Aorta (tissue), 5 donors: Measurements from ENCODE around the gene RXRA. TPM values are rescaled to one million over a fixed set of nuclear protein-coding genes. Genes with fewer than 3 reads are reported as not detected.
A peak's percentile ranks its signal among the peaks of the same experiment; 100 is the strongest.

ENCODE experiments used
- ATAC-seq: fragments of 200-7000 bp; cut with Tn5 transposase; one replicate; pipeline ENCODE4 v1.9.1; 2022; ENCODE audit warnings: moderate library complexity; ENCODE audit not compliant: low FRiP score
- DNase-seq, 2 donors: peaks; one replicate each; pipeline ENCODE4 v3.0.0-alpha.2; 2020
- H3K27ac ChIP-seq, 2 donors: one replicate each; pipeline ENCODE4 v1.5.1; 2013; ENCODE audit warnings: low read length in 2 of 2, mild to moderate bottlenecking in 2 of 2, moderate library complexity in 2 of 2, control low read depth in 1 of 2, inconsistent platforms in 1 of 2, low read depth in 1 of 2
- H3K27me3 ChIP-seq, 2 donors: one replicate each; pipeline ENCODE4 v1.6.1; 2013; ENCODE audit warnings: control low read depth in 1 of 2, low read length in 1 of 2, mild to moderate bottlenecking in 1 of 2, moderate library complexity in 1 of 2; ENCODE audit not compliant: insufficient read depth in 2 of 2, control insufficient read depth in 1 of 2
- H3K36me3 ChIP-seq, 2 donors: one replicate each; pipeline ENCODE4 v1.6.1; 2013; ENCODE audit warnings: control low read depth in 1 of 2, low read length in 1 of 2, mild to moderate bottlenecking in 1 of 2; ENCODE audit not compliant: insufficient read depth in 2 of 2, control insufficient read depth in 1 of 2
- H3K4me1 ChIP-seq, 2 donors: one replicate each; pipeline ENCODE4 v1.6.1; 2013; ENCODE audit warnings: low read length in 2 of 2, control low read depth in 1 of 2, mild to moderate bottlenecking in 1 of 2, moderate library complexity in 1 of 2; ENCODE audit not compliant: insufficient read depth in 2 of 2, control insufficient read depth in 1 of 2
- H3K4me3 ChIP-seq, 2 donors: one replicate each; pipeline ENCODE4 v1.5.1; 2013; ENCODE audit warnings: low read length in 2 of 2, control low read depth in 1 of 2, mild to moderate bottlenecking in 1 of 2
- H3K9me3 ChIP-seq: one replicate; pipeline ENCODE4 v1.6.1; 2013; ENCODE audit warnings: mild to moderate bottlenecking, low read length; ENCODE audit not compliant: control insufficient read depth
- WGBS, 2 donors: extraction: QIAGEN DNeasy Blood & Tissue Kit; methylation state at CpG; one replicate each; pipeline ENCODE4 v1.1.7; 2013; 5-methylcytosine and 5-hydroxymethylcytosine counted together
- intact Hi-C, 2 donors: fragments of 100-400 bp; cut with DNase I; formaldehyde crosslinking; loops; one replicate each; pipeline versions ENCODE4 v1.14.2 to v1.15.0; 2022
- polyA plus RNA-seq, 2 donors: library from polyadenylated mRNA; stranded (reverse); fragments of 200-250 nt; gene quantifications; one replicate each; pipeline ENCODE4 v1.2.3, GENCODE V29; 2013
- total RNA-seq, 2 donors: library from RNA; stranded (reverse); fragmentation: NEBNext Ultra II Directional; extraction: Animal tissue kit (Norgen Biotek cat#: 25700); gene quantifications; one replicate each; pipeline ENCODE4 v1.2.1, GENCODE V29; 2021
- donor health status: healthy with polysubstance abuse.
- donor health status: Bipolar disorder and iron deficiency.
- donor health status: DM: no; HTN: no; CAD: no.
- donor health status: DM: no; HTN: no; CAD: no.
- donor health status: DM: yes; HTN: yes; CAD: no.

Gene RXRA
- total and polyA plus RNA-seq, 4 donors, result 17.7 to 67.8 (median 32.7) TPM

- intact Hi-C loops, result no loop called here
- H3K27ac ChIP-seq, result no peak overlapping the region
- no peaks in the 10 kb centered on the region for H3K27me3 ChIP-seq
- no peak overlapping the region for H3K4me3 ChIP-seq
- H3K9me3 ChIP-seq, result no peaks in the 10 kb centered on the region
- ATAC-seq (no peak), DNase-seq (peak in 1 of 2 donors; percentile 44)
- 87 to 92% methylated on average over 20 of the region's 20 CpGs for WGBS, 2 donors
- no peaks in the 10 kb centered on the region for H3K36me3 ChIP-seq
- no peaks in the 10 kb centered on the region for H3K4me1 ChIP-seq
Measured at GRCh38 chr9:134466869-134467616, 140.8 kb downstream of the RXRA start.

GRCh38 chr9:134468358-134468757 lies 142.1 kb downstream of the RXRA start:
- intact Hi-C loops, result no loop called here
- H3K27ac ChIP-seq, result peak overlapping the region in 1 of 2 donors; percentile 7
- no peaks in the 10 kb centered on the region for H3K36me3 ChIP-seq
- ATAC-seq, result peak; percentile 2
- DNase-seq, result no peak
- no peaks in the 10 kb centered on the region for H3K9me3 ChIP-seq
- no peaks in the 10 kb centered on the region for H3K4me1 ChIP-seq
- H3K4me3 ChIP-seq, result no peak overlapping the region
- H3K27me3 ChIP-seq, result no peaks in the 10 kb centered on the region
- WGBS, 2 donors, result 86 to 88% methylated on average over 7 to 9 of the region's 9 CpGs

GRCh38 chr9:134469041-134469875 lies 143.0 kb downstream of the RXRA start:
- no peak overlapping the region for H3K4me3 ChIP-seq
- no peaks in the 10 kb centered on the region for H3K36me3 ChIP-seq
- 18 to 22% methylated on average over 22 of the region's 22 CpGs for WGBS, 2 donors
- peak overlapping the region; percentile 15 to 53 for H3K27ac ChIP-seq
- H3K9me3 ChIP-seq, result no peaks in the 10 kb centered on the region
- ATAC-seq (peak; percentile 79), DNase-seq (peak; percentile 80 to 89)
- intact Hi-C loops, result no loop called here
- no peaks in the 10 kb centered on the region for H3K4me1 ChIP-seq
- H3K27me3 ChIP-seq, result no peaks in the 10 kb centered on the region

- ATAC-seq (no peak), DNase-seq (no peak)
- Histone ChIP-seq H3K4me3 (no peak overlapping the region), H3K27me3 (no peaks in the 10 kb centered on the region), H3K4me1 (no peaks in the 10 kb centered on the region), H3K36me3 (no peaks in the 10 kb centered on the region), H3K27ac (no peak overlapping the region), H3K9me3 (no peaks in the 10 kb centered on the region)
- WGBS, 2 donors, result 27 to 40% methylated on average over 6 of the region's 6 CpGs
- intact Hi-C loops, result no loop called here
Measured at GRCh38 chr9:134472256-134472655, 146.0 kb downstream of the RXRA start.

GRCh38 chr9:134473141-134474054 lies 147.1 kb downstream of the RXRA start:
- H3K9me3 ChIP-seq, result no peaks in the 10 kb centered on the region
- DNase-seq (peak in 1 of 2 donors; percentile 71), ATAC-seq (peak; percentile 54)
- H3K27ac ChIP-seq, result peak overlapping the region in 1 of 2 donors; percentile 59
- H3K4me3 ChIP-seq, result no peak overlapping the region
- 40 to 43% methylated on average over 26 of the region's 26 CpGs for WGBS, 2 donors
- H3K36me3 ChIP-seq, result no peaks in the 10 kb centered on the region
- H3K4me1 ChIP-seq, result peaks cover 0 to 4% of the 10 kb centered on the region in 2 donors
- intact Hi-C loops, result loop anchor here in 1 of 2 donors (2.0 kb wide), 1 partner anchor 169 kb away; no protein-coding TSS in a partner anchor
- H3K27me3 ChIP-seq, result no peaks in the 10 kb centered on the region

GRCh38 chr9:134474055-134474370 lies 147.8 kb downstream of the RXRA start:
- intact Hi-C loops, result loop anchor here in 1 of 2 donors (2.0 kb wide), 1 partner anchor 169 kb away; no protein-coding TSS in a partner anchor
- peak; percentile 61 for ATAC-seq
- no peaks in the 10 kb centered on the region for H3K9me3 ChIP-seq
- WGBS, 2 donors, result 5 to 9% methylated on average over 7 of the region's 7 CpGs
- H3K27me3 ChIP-seq, result no peaks in the 10 kb centered on the region
- H3K4me3 ChIP-seq, result no peak overlapping the region
- peak in 1 of 2 donors; percentile 72 for DNase-seq
- no peaks in the 10 kb centered on the region for H3K36me3 ChIP-seq
- H3K4me1 ChIP-seq, result peaks cover 0 to 4% of the 10 kb centered on the region in 2 donors
- peak overlapping the region in 1 of 2 donors; percentile 59 for H3K27ac ChIP-seq

GRCh38 chr9:134475011-134475790 lies 148.9 kb downstream of the RXRA start:
- Histone ChIP-seq H3K27ac (peak overlapping the region in 1 of 2 donors; percentile 45), H3K4me1 (peaks cover 0 to 4% of the 10 kb centered on the region in 2 donors), H3K27me3 (no peaks in the 10 kb centered on the region), H3K36me3 (no peaks in the 10 kb centered on the region), H3K9me3 (no peaks in the 10 kb centered on the region), H3K4me3 (no peak overlapping the region)
- intact Hi-C loops, result loop anchor here in 1 of 2 donors (2.0 to 5.0 kb wide), 2 partner anchors 72 to 168 kb away; no protein-coding TSS in a partner anchor
- 27% methylated on average over 27 of the region's 27 CpGs for WGBS, 2 donors
- peak; percentile 59 for ATAC-seq
- DNase-seq, result peak; percentile 89 to 90
